ENCODE data around the gene UCHL5.
"Not testable (repeated sequence)": the region's sequence is repeated elsewhere in the genome, so short reads cannot be mapped to it uniquely, and the experiment has no call there.

Gene UCHL5

DNA sequence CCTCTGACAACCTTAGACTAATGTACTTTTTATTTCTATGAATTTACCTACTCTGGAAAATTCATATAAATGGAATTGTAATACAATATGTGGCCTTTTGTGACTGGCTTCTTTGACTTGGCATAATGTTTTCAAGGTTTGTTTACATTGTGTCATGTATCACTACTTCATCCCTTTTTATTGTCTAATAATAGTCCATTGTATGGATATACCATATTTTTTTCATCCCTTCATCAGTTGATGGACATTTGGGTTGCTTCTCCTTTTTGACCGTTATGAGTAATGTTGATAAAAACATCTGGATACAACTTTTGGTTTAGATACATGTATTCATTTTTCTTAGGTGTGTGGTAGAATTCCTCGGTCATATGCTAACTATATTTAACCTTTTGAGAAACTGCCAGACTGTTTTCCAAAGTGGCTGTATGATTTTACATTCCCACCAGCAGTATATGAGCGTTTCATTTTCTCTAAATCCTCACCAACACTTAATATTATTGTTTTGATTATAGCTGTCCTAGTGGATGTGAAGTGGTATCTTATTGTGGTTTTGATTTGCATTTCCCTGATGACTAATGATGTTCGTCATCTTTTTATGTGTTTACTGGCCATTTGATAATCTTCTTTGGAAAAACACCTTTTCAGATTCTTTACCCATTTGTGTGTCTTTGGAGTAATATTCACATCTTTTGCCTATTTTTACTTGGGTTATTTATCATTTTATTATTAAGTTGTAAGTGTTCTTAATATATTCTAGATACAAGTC, 3.7 kb upstream of the UCHL5 start:
- peak; percentile 17 for DNase-seq (ENCODE audit: low spot score)

DNA sequence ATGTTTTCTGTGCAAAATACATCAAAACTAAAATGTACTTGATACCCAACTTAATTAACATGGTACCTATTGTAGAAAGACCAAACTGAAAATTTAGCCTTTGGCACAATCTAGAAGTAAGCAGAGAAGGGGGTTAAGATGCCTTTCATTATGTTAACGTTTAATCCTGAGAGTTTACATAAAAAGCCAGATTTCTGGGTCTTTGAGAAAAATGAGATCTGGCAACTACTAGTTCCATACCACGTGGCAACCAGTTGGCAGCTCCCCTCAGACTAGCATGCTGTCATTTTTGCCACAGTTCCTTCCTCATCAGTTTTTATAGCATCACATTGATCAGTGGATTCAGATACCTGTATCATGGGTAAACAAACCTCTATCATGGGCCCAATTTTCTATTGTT, 1.8 kb upstream of the UCHL5 start:
- DNase-seq (ENCODE audit: low spot score): peak; percentile 39

DNA sequence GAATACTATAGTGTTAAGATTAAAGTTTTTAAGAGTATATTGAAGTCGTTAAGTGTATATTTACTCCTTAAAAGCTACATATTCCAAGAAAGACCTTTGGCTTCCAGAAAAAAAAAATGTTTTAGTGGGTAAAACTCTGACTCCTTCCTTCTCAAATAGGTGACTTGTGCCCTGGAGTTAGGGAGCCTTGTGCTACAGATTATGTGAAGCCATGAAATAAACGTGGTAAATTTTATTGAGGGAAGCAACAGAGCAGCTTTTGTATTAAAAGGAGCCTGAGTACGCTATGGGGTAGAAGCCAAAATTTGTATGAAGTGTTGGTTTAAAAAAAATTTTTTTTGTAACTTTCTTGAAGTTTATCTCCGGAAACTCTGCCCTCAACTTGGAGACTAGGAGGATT, 1.2 kb upstream of the UCHL5 start:
- no peak for DNase-seq (ENCODE audit: low spot score)

DNA sequence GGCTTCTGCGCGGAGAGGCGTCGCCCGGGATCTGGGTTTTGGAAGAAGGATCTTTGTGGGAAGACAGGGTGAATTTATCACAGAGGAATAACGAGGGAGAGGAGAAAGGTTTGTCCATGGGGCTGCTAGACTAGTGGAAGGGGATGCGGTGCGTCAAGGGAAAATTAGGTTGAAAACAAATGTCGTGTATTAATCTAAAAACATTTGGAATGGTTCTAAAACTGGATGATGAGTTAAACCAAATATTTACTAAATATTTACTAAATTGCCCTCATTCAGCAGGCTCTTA, 899 bp upstream of the UCHL5 start:
- no peak for DNase-seq (ENCODE audit: low spot score)

DNA sequence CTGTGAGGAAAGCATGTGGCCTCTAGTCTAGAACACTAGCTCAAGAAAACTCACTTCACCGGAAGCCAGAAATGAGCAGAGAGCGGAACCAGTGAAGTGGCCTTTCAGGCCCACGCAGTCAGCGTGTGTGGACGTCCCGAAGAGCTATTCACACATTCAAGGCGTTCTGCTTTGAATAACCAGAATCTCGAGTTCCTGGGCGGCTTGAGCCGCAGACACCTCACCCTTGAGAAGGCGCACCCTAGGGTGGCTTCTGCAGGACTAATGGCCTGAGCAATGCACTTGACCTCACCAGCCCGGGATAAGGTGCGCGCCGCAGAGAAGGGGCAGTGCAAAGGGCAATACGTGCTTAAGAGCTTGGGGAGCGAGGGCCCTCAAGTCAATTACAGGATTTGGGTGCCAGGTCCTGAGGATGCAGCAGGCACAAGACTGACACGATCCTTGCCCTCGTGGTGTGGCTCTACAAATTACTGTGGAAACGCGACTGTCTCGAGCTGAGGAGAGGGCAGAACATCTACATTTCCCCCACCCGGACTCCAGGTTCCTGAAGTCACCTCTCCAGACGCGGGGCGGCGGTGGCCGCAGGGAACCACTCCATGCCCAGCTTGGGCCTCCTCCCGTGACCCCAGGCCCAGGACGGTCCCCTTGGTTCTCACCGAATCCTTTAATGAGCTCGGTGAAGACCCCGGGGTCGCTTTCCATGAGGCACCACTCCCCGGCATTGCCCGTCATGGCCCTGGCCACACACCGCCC, 455 bp downstream of the UCHL5 start:
- DNase-seq (ENCODE audit: low spot score): peak; percentile 79

DNA sequence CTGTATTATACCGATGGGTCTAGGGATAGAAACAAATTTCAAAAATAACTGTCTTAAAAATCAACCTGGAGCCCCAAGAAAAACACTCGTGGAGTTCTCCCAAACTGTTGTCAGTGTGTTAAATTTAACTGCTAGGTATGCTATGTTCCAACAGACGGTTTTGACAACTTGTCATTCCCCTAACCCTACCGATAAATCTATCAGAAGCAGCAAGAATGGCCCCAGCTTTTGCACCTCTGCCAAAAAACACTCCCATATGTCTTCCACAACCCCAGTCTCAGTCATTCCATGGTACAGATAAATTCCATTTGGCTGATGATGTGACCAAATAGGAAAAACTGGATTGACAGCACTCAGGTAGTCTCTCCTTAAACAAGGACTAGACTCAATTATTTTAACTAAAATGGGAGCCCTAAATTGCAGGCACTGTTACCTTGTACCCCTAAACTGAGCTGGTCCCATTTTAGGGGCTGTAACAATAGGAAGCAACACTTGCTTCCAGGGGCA, 4.9 kb downstream of the UCHL5 start:
- DNase-seq (ENCODE audit: low spot score): no peak

DNA sequence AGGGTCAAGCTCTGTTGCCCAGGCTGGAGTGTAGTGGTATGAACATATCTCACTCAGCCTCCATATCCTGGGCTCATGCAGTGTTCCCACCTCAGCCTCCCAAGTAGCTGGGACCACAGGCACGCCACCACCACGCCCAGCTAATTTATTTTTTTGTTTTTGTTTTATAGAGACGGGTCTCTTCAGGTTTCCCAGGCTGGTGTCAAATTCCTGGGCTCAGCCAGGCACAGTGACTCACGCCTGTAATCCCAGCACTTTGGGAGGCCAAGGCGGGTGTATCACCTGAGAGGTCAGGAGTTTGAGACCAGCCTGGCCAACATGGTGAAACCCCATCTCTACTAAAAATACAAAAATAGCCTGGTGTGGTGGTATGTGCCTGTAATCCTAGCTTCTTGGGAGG, 10.2 kb downstream of the UCHL5 start:
- DNase-seq (ENCODE audit: low spot score): not testable (repeated sequence)

DNA sequence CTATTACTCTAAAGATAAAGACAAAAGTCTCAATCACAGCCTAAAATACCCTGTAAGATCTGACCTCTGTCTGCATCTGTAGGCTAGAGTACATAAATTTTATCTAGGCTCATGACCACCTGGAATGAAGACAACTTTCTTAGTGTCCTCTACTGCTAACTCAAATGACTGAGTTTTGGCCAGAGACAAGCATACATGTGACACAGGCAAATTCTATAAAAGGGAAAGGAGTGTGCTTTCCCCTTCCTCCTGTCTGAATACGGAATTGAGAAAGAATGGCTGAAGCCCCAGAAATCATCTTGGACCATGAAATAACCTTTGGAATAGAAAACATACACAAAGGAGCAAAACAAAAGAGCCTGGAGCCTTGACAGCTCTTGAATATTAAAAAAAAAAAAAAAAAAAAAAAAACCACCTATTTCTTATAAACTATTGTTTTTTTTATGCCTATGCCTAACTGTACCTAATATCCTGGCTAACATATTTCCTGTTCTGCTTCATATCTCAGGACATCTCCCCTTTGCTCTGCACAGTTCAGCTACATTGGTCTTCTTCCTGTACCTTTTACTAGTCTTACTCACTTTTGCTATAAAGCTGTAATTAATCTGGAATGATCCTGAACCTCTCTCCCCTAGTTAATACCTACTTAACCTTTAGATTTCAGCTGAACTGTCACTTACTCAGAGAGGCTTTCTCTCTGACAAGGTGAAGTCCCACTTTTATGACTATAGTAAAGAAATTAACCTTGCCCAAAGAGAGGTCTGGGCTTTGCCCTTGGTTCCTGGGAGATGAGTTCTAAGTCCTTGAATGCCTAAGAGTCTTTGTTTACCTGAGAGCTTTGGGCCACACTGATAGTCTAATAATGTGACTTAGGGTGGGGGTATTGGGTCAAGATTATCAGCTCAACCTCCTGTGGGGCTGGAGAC, 16.1 kb downstream of the UCHL5 start:
- DNase-seq (ENCODE audit: low spot score): no peak

DNA sequence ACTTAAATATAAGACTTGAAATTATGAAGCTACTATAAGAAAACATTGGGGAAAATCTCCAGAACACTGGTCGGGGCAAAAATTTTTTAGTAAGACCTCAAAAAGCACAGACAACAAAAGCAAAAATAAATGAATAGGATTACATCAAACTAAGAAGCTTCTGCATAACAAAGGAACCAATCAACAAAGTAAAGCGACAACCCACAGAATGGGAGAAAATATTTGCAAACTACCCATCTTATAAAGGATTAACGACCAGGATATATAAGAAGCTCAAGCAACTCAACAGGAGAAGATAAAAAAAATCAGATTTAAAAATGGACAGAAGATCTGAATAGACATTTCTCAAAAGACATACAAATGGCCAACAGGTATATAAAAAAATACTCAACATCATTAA, 19.1 kb downstream of the UCHL5 start:
- DNase-seq (ENCODE audit: low spot score): no peak

DNA sequence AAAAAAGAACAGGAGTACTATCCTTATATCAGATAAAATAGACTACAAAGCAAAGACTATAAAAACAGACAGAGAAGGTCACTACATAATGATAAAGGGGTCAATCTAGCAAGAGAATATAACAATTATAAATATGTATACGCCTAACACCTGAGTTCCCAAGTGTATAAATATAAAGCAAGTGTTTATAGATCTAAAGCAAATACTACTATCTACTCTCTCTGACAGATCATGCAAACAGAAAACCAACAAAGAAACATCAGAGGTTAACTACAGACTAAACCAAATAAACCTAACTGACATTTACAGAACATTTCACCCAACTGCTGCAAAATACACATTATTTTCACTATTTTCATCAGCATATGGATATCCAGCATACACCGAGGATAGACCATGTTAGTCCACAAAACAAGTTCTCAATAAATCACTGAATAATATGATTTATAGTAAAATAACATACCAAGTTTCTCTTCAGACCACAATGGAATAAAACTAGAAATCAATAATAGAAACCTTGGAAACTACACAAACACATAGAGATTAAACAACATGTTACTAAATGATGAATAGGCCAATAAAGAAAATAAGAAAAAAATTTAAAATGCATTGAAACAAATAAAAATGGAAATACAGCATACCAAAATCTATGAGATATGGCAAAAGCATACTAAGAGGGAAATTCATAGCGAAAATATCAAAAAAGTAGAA, 22.7 kb downstream of the UCHL5 start:
- DNase-seq (ENCODE audit: low spot score): no peak

DNA sequence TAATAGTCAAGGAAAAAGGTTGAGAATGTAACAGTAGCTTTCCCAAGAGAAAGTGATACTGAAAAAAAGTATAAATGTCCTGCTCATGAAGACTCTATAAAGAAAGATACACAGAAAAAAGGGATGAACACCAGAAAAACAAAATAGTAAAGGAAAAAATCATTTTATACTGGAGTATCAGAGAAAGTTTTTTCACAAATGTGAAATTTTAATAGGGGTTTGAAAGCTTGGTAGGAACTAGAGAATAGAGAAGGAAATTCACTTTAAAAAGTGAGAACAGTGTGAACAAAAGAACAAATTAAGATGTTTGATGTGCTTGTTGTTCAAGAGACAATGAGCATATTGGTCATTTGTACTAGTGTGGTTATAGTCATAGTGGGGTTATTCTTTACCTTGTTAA, 25.6 kb downstream of the UCHL5 start:
- DNase-seq (ENCODE audit: low spot score): no peak

DNA sequence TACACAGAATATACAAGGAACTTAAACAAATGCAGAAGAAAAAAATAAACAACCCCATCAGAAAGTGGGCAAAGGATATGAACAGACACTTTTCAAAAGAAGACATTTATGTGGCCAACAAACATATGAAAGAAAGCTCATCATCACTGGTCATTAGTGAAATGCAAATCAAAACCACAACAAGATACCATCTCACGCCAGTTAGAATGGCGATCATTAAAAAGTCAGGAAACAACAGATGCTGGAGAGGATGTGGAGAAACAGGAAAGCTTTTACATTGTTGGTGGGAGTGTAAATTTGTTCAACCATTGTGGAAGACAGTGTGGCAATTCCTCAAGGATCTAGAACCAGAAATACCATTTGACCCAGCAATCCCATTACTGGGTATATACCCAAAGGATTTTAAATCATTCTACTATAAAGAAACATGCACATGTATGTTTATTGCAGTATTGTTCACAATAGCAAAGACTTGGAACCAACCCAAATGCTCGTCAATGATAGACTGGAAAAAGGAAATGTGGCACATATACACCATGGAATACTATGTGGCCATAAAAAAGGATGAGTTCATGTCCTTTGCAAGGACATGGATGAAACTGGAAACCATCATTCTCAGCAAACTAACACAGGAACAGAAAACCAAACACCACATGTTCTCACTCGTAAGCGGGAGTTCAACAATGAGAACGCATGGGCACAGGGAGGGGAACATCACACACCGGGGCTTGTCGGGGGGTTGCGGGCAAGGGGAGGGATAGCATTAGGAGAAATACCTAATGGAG, 26.3 kb downstream of the UCHL5 start:
- DNase-seq (ENCODE audit: low spot score): not testable (repeated sequence)

DNA sequence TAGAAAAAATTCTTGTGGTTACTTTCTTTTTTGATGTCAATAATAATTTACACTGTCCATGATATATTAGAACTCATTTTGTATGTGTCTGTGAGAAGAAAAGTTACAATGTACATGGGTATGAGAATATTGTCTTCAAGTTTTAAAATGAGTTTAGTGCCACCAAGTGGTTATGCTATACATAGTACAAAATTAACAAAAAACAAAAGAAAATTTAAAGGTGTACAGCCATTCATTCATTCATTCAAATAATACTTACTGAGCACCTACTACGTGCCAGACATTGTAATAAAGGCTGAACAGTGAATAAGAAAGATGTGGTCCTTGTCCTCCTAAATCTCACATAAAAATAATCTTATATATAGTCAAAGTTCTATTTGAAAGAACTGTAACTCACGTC, 27.7 kb downstream of the UCHL5 start:
- no peak for DNase-seq (ENCODE audit: low spot score)

DNA sequence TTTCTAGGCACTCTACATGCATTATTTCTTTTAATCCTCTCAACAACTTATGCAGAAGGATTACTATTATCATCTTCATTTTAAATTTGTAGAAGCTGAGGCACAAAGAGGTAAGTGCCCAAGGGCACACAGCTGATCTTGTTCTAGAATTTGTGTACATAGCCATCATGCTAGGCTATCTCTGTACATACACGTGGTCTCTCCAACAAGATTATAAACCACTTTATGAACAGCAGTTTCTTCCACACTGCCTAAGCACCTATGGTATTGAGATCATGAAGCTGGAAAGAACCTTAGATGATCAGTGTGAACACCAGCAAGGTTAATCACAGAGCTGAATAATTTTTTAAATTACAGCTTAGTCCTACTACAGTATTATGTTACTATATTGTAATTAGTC, 28.9 kb downstream of the UCHL5 start:
- no peak for DNase-seq (ENCODE audit: low spot score)

DNA sequence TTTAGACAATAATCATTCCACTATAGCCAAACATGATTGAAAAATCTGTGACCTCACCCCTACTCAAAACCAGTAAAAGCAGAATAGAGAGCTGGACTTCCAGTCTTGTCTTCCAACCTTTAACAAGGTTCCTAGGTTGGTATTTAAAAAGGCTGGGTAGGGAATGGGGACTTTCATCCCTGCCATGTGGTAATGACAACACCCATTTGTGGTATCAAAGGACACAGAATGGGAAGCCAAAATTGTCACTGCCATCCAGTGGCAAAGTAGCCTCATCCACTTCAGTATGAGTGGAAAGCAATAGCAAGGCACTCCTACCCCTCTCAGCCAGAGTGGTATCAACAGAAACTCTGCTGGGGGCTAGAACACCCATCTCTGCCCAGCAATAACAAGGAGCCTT, 33.9 kb downstream of the UCHL5 start:
- DNase-seq (ENCODE audit: low spot score): no peak

DNA sequence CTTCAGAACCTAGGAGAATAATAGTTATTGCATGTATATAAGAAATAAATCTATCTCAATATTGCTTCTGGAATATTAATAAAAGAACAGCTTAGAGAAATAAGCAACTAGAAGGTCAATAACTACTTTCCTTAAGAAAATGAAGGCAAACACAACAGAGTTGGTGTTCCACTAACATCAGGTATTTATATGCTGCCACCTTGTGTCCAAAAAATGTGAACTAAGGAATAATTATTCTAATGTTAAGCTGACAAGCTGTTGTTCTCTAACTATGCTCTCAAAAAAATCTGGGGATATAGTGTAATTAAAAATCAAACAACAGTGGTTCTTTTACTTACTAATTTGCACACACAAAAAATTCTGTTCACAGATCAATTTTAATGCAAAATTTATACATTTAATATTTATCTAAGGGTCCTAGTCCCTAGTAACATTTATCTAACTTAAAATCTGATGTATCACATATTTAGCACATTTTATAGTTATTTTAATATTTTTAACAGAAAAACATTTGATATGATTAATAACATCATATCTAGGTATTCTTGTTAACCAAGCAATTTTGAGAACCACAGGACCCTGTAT, 39.6 kb downstream of the UCHL5 start:
- peak; percentile 46 for DNase-seq (ENCODE audit: low spot score)

DNA sequence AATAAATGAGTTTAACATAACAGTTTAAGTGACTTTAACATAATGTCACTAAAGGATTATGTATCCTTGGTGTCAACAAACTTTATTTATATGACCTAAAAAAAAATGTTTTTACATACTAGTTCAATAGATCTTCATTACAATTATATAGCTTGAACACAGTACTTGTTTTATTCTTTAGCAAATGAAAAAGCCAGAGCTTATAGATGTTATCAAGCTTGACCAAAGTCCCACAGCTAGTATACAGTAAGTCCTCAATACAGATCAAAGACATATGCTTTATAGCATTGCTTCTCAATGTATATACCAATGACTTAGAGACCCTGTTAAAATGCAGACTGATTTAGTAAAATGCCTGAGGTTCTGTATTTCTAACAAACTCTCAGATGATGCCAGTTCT, 42.4 kb downstream of the UCHL5 start:
- DNase-seq (ENCODE audit: low spot score): no peak

DNA sequence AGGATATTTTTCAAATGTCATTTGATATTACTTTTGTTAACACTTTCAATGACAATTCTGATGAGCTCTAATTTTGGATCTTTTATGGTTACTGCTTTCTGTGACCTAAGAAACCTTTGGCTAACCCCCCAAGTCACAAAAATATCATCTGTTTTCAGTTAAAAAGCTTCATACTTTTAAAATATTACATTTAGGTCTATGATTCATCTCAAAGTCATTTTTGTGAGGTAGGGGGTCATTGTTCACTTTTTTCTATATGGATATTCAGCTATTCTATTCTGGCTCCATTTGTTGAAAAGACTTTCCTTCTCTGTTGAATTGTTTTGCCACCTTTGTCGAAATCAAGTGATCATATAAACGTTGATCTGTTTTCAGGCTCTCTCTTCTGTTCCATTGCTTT, 44.8 kb downstream of the UCHL5 start:
- DNase-seq (ENCODE audit: low spot score): no peak

DNA sequence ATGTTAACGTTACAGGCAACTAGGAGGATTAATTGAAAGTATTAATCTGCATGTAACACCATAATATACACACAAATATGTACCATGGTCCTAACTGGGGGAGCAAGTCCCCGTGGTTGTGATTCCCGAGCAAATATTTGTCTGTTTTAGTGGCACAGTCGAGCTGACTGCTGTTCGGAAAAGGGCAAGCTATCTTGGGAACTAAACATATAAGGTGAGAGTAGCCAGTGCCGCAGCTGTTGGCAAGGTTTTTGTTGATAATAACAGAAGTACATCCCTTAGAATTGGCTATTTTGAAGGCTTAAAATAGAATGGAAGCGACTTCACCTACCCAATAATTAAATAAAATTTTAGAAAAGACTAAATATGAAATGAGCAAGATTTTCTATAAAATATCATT, 45.5 kb downstream of the UCHL5 start:
- DNase-seq (ENCODE audit: low spot score): no peak

DNA sequence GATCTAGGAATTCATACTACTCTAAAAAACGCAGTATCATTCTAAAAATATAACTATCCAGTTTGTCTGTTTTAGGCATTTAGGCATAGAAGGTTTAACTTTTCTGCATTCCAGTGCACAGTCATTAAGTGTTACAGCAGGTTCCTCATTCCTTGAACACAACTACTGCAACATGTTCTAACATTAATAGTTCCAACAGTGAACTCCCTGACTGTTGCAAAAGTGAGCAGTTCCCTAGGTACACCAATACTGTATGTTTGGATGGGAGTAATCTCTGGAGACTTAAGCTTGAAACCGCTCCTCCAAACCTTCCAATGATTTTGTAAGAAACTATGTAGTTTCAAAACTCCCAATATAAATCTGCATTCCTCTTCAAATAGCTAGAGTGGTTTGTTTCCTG, 46.2 kb downstream of the UCHL5 start:
- no peak for DNase-seq (ENCODE audit: low spot score)

DNA sequence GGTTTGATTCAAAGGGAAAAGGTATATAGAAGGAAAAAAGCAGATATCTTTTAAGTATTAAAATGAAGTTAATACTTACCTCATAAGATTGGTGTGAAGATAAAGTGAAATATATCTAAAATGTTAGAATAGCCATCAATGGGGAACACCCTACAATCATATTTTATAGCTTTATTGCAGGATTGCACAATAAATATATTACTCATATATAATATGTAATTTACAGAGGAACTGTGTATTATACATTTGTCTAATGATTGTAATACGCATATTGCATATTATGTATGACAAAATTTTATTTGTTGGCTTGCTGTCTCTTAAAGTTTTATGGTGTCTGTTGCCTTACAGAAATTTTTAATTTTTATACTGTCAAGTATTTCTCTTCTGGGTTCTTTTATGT, 47.8 kb downstream of the UCHL5 start:
- DNase-seq (ENCODE audit: low spot score): no peak

Measured in activated CD4-positive, alpha-beta T cell treated with anti-CD3 and anti-CD28 coated beads, Interleukin-2, Interleukin-4, amounts not matched to agents 100 ng/mL and 50 ng/mL, durations not matched to agents 16 hours and 8 hours (primary cell).